Effector memory CD4-positive, alpha-beta T cell (primary cell): ENCODE data around the gene TDO2.

Experiments used
- DNase-seq, 3 donors: peaks; one replicate each; pipeline ENCODE4 v3.0.0-alpha.2; 2020
- H3K27ac ChIP-seq: 2 replicates; pipeline ENCODE4 v1.7.0; 2013; ENCODE audit warnings: mild to moderate bottlenecking, low read length, moderate library complexity; ENCODE audit not compliant: insufficient read depth, poor library complexity, severe bottlenecking
- H3K27me3 ChIP-seq: replicated peaks from 2 replicates; pipeline ENCODE4 v1.7.0; 2013; ENCODE audit warnings: mild to moderate bottlenecking, low read length; ENCODE audit not compliant: insufficient read depth, control insufficient read depth, poor library complexity, severe bottlenecking
- H3K36me3 ChIP-seq: 2 replicates; pipeline ENCODE4 v1.7.0; 2013; ENCODE audit warnings: mild to moderate bottlenecking, low read length, moderate library complexity; ENCODE audit not compliant: control insufficient read depth, insufficient read depth
- H3K4me1 ChIP-seq: 2 replicates; pipeline ENCODE4 v1.7.0; 2013; ENCODE audit warnings: low read length, mild to moderate bottlenecking; ENCODE audit not compliant: control insufficient read depth, insufficient read depth, poor library complexity, severe bottlenecking
- H3K4me3 ChIP-seq: 2 replicates; pipeline ENCODE4 v1.7.0; 2013; ENCODE audit warnings: low read length, low read depth, mild to moderate bottlenecking; ENCODE audit not compliant: insufficient read depth, poor library complexity, severe bottlenecking
- H3K9me3 ChIP-seq: 2 replicates; pipeline ENCODE4 v1.7.0; 2013; ENCODE audit warnings: mild to moderate bottlenecking, low read length, moderate library complexity; ENCODE audit not compliant: control insufficient read depth

Gene TDO2

DNA sequence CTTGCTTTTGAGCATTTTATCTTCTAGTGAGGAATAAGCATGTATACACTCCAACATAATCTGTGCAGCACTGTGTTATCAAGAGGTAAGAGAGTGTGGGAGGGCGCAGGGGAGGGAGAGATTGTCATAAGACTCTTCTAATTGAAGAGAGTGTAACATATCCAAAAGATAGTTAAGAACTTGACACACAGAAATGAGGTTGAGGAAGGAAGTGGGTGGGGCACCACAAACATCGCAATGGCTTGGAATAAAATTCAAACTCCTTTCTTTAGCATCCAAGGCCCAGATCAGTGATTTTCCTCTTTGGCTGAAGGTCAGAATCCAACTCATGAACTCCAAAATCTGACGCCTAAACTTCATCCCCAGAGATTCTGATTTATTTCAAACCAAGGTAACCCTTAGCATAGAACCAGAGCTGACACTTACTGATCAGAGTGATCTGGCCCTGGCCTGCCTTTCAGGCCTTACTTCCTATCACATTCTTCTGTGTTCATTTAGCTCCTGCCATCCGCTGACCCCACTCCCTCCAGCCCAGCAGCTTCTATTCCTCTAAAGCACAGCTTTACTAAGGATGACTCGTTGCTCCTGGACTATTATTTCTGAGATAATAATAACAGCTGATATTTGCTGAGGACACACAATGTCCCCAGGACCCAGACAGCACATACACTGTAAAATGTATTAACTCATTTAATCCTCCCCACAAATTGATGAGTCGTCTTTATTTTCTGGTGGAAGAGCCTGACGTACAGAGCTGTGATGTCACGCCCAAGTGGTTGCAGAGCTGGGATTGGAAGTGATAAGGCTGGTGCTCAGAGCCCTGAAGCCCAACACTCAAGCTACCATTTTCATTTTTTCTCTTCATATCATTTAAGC lies 60.8 kb downstream of the TDO2 start:
- DNase-seq, result no peak
- Histone ChIP-seq H3K4me1 (no peaks in the 10 kb centered on the region), H3K27me3 (no peaks in the 10 kb centered on the region), H3K36me3 (no peaks in the 10 kb centered on the region), H3K4me3 (no peak overlapping the region), H3K27ac (no peak overlapping the region), H3K9me3 (no peaks in the 10 kb centered on the region)

DNA sequence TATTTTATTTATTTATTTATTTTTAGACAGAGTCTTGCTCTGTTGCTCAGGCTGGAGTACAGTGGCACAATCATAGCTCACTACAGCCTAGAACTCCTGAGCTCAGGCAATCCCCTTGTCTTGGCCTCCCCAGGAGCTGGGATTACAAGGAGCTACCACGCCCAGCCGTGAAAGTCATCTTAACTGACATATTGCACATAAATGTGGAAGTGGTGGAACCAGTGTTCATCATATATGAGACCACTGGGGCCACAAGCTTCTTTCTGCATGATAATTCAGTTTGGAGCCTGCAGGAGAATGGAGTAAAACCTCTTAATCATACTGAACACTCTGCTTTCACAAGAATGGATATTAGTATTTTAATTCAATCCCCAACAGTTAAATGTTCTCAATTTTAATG lies 62.7 kb downstream of the TDO2 start:
- no peak for DNase-seq

DNA sequence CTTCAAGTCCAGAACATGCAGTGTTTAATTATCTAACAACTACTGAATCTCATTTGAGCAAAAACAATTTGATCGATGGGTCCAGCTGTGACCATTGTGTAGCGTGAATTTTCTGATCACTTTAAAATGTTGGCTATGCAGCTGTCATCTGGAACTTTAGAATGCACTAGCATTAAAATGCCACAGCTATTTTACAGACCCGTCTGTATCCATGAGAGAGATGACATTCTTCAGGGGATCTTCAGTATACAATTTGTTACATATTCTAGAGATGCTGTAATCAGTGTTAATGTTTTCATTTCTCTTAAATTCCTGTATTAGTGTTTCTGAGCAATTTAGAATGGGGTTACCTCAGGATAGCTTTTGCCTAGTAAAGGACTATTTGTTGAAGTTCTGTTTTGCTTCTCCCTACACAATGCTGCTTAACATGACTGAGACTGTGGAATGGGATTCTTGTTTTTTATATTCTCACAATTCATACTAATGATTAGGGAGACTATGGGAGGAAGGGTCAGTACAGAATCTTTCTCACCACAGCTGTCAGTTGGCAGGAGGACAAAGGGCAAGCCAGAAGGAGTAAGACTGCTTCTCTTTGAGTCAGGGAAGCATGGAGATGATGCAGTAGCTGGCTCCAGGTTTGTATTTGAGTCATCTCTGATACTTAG lies 63.4 kb downstream of the TDO2 start:
- H3K27me3 ChIP-seq, result no peaks in the 10 kb centered on the region
- H3K4me1 ChIP-seq, result no peaks in the 10 kb centered on the region
- no peak for DNase-seq
- no peak overlapping the region for H3K4me3 ChIP-seq
- H3K9me3 ChIP-seq, result no peaks in the 10 kb centered on the region
- H3K27ac ChIP-seq, result no peak overlapping the region
- no peaks in the 10 kb centered on the region for H3K36me3 ChIP-seq

More for the DNA sequence above, 62.7 kb downstream of the TDO2 start:
- H3K27ac ChIP-seq, result no peak overlapping the region
- no peaks in the 10 kb centered on the region for H3K27me3 ChIP-seq
- H3K9me3 ChIP-seq, result no peaks in the 10 kb centered on the region
- H3K4me1 ChIP-seq, result no peaks in the 10 kb centered on the region
- H3K4me3 ChIP-seq, result no peak overlapping the region
- H3K36me3 ChIP-seq, result no peaks in the 10 kb centered on the region
